ENCODE data around the gene SLC2A4RG. TPM values are rescaled to one million over a fixed set of nuclear protein-coding genes. Genes with fewer than 3 reads are reported as not detected.

SLC2A4RG gene
- total RNA-seq, 1 experiment from 2014 or later: 105 TPM

DNA sequence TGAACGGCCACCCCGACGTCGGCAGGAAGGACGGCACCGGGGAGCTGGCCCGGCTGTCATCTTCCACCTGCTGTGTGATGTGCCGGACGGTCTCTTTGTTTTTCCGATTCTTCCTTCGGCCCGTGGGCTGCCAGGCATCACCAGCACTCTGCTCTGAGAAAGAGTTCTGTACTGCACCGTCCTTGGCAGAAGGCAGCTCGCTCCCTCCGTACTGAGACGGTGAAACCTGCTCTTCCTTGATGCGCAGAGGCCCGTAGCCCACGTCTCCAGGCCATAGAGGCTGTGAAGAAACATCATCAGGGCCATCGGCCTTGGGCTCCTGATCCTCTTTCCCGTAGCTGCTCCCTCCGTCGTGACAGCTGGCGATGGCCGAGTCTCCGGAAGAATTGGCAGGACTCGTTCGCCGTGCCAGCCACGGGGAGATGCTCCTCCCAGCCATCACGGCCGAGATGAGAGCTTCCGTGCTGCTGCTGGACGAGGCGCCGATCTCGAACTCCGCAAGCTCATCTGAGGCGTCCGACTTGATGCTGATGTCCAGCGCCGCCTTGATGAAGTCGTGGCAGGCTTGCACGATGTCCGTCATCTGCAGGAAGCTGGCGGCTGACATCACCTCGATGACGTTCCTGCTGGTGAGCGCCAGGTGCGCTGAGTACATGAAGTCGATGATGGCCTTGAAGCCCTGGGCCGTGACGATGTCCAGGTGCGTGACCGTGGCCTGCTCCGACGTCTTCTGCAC, 50.4 kb downstream of the SLC2A4RG start:
- POLR2A ChIA-PET: interaction anchor here (1.3 kb wide), 1 partner anchor 75 kb away, joined by 4 read pairs; the partner anchor contains the start of gene TPD52L2
- BruUV-seq (replicated peaks): no TSS peak
- Mint-ChIP-seq H3K4me3 (ENCODE audit: unreplicated experiment) (no peak overlapping the region), H3K27me3 (ENCODE audit: insufficient read depth, unreplicated experiment) (no peaks in the 10 kb centered on the region), H3K36me3 (ENCODE audit: insufficient read depth, unreplicated experiment) (no peaks in the 10 kb centered on the region), H3K4me1 (ENCODE audit: insufficient read depth, unreplicated experiment) (no peaks in the 10 kb centered on the region), H3K27ac (ENCODE audit: low read depth, unreplicated experiment) (no peak overlapping the region), H3K9me3 (ENCODE audit: unreplicated experiment) (no peaks in the 10 kb centered on the region)
- no peak for DNase-seq (ENCODE audit: unreplicated experiment)
- intact Hi-C loops (cut with micrococcal nuclease): loop anchor here (5.0 kb wide), 1 partner anchor 182 kb away; no protein-coding TSS in a partner anchor
- TF ChIP-seq, protein P1, sequence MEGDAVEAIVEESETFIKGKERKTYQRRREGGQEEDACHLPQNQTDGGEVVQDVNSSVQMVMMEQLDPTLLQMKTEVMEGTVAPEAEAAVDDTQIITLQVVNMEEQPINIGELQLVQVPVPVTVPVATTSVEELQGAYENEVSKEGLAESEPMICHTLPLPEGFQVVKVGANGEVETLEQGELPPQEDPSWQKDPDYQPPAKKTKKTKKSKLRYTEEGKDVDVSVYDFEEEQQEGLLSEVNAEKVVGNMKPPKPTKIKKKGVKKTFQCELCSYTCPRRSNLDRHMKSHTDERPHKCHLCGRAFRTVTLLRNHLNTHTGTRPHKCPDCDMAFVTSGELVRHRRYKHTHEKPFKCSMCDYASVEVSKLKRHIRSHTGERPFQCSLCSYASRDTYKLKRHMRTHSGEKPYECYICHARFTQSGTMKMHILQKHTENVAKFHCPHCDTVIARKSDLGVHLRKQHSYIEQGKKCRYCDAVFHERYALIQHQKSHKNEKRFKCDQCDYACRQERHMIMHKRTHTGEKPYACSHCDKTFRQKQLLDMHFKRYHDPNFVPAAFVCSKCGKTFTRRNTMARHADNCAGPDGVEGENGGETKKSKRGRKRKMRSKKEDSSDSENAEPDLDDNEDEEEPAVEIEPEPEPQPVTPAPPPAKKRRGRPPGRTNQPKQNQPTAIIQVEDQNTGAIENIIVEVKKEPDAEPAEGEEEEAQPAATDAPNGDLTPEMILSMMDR (IDR thresholded peaks at IDR 0.05; ENCODE audit: unreplicated experiment): no peak
- CTCF ChIA-PET: interaction anchor here (0.6 kb wide), 1 partner anchor 329 kb away, joined by 3 read pairs; no protein-coding TSS in a partner anchor

DNA sequence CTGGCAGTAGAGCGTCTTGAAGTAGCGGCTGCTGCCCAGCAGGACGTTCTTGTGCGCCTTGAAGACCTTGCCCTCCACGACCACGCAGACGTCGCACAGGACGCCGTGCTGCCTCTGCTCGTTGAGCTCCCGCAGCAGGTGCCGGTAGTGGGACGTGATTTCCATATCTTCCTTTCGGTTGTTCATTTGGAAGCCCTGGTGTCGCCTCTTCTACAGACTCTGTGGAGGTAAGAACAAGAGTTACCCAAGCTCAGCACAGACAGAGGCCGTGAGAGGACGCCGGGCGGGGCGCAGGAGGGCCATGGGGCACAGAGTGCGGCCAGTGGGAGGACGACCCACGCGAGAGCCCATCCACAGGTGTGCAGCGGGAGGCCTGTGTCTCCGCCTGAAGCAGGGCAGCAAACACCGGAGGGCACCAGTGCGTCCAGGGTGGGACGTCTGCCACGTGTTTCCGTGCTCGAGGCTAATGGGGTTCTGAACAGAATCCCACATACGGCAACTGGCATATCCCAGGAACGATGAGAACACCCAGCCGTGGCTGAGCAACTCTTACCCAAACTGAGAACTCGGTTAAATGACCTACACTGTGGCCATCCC, 51.1 kb downstream of the SLC2A4RG start:
- Mint-ChIP-seq H3K36me3 (ENCODE audit: insufficient read depth, unreplicated experiment) (no peaks in the 10 kb centered on the region), H3K4me1 (ENCODE audit: insufficient read depth, unreplicated experiment) (no peaks in the 10 kb centered on the region), H3K27ac (ENCODE audit: low read depth, unreplicated experiment) (no peak overlapping the region), H3K4me3 (ENCODE audit: unreplicated experiment) (no peak overlapping the region), H3K27me3 (ENCODE audit: insufficient read depth, unreplicated experiment) (no peaks in the 10 kb centered on the region), H3K9me3 (ENCODE audit: unreplicated experiment) (peaks cover 2% of the 10 kb centered on the region)
- DNase-seq (ENCODE audit: unreplicated experiment): no peak
- ChIA-PET CTCF (interaction anchor here (0.6 kb wide), 1 partner anchor 329 kb away, joined by 3 read pairs; no protein-coding TSS in a partner anchor), POLR2A (interaction anchor here (1.0 to 1.3 kb wide), 2 partner anchors 74 to 75 kb away, joined by 3 to 4 read pairs; partner anchors contain the start of gene TPD52L2)
- intact Hi-C loops (cut with micrococcal nuclease): no loop called here
- TF ChIP-seq, protein P1 (IDR thresholded peaks at IDR 0.05; ENCODE audit: unreplicated experiment): no peak
- BruUV-seq (replicated peaks): no TSS peak

DNA sequence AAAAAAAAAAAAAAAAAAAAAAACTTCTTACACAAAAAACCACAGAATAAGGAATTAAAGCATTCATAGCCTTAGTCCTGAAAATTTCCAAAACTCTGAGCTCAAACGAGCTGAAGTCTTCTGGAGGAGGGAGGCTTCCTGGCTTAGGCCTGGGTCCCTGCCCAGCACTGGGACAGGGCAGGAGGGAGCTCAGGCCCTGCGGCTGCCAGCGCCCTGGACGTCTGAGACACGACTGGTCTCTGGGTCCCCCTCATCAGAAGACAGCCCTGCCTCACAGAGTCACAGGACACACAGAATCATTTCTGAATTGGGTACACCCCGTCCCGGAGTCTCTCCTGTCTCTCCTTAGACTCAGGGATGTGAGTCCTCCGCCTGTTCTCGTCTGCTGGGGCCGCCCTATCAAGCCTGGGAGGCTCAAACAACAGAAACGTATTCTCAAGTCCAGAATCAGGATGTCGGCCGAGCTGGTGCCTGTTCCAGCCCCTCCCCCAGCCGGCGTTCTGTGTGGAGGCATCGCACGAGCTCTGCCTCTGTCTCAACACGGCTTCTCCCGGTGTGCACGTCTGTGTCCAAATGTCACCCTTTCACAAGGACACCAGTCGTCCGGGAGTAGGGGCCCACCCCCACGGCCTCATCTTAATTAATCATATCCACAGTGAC, 52.1 kb downstream of the SLC2A4RG start:
- POLR2A ChIA-PET: interaction anchor here (1.0 kb wide), 1 partner anchor 74 kb away, joined by 3 read pairs; the partner anchor contains the start of gene TPD52L2
- no peaks in the 10 kb centered on the region for H3K27me3 Mint-ChIP-seq (ENCODE audit: insufficient read depth, unreplicated experiment)
- intact Hi-C loops (cut with micrococcal nuclease): no loop called here
- H3K4me1 Mint-ChIP-seq (ENCODE audit: insufficient read depth, unreplicated experiment): no peaks in the 10 kb centered on the region
- no peak overlapping the region for H3K27ac Mint-ChIP-seq (ENCODE audit: low read depth, unreplicated experiment)
- no peak for DNase-seq (ENCODE audit: unreplicated experiment)
- no TSS peak for BruUV-seq (replicated peaks)
- TF ChIP-seq, protein P1 (IDR thresholded peaks at IDR 0.05; ENCODE audit: unreplicated experiment): no peak
- H3K4me3 Mint-ChIP-seq (ENCODE audit: unreplicated experiment): no peak overlapping the region
- H3K9me3 Mint-ChIP-seq (ENCODE audit: unreplicated experiment): peaks cover 11% of the 10 kb centered on the region
- H3K36me3 Mint-ChIP-seq (ENCODE audit: insufficient read depth, unreplicated experiment): no peaks in the 10 kb centered on the region
- CTCF ChIA-PET: interaction anchor here (0.7 kb wide), 1 partner anchor 26 kb away, joined by 3 read pairs; no protein-coding TSS in a partner anchor

DNA sequence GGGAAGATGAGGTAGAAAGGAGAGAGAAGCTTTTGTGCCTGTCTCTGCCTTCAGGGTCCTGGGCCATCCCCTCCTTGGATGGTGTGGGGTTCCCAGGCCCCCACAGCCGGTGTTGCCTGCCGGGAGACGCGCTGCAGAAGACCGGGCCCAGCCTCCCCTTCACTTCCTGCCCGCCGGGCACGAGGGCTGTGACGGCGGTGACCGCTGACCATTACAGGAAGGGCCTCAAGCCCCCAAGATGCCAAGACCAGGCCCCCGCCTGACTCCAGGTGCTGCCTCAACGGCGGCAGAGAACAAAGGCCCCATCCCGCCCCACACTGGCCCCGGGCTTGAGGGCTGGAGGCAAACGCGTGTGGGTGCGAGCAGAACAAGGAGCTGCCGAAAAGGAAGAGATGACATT, 53.3 kb downstream of the SLC2A4RG start:
- peaks cover 11% of the 10 kb centered on the region for H3K9me3 Mint-ChIP-seq (ENCODE audit: unreplicated experiment)
- peak overlapping the region; percentile 31 for H3K27ac Mint-ChIP-seq (ENCODE audit: low read depth, unreplicated experiment)
- no peaks in the 10 kb centered on the region for H3K4me1 Mint-ChIP-seq (ENCODE audit: insufficient read depth, unreplicated experiment)
- no peaks in the 10 kb centered on the region for H3K27me3 Mint-ChIP-seq (ENCODE audit: insufficient read depth, unreplicated experiment)
- CTCF ChIA-PET: interaction anchor here (0.6 kb wide), 1 partner anchor 12 kb away, joined by 3 read pairs; no protein-coding TSS in a partner anchor
- TF ChIP-seq, protein P1 (IDR thresholded peaks at IDR 0.05; ENCODE audit: unreplicated experiment): no peak
- DNase-seq (ENCODE audit: unreplicated experiment): no peak
- H3K36me3 Mint-ChIP-seq (ENCODE audit: insufficient read depth, unreplicated experiment): no peaks in the 10 kb centered on the region
- intact Hi-C loops (cut with micrococcal nuclease): no loop called here
- POLR2A ChIA-PET: interaction anchor here (1.0 kb wide), 1 partner anchor 73 kb away, joined by 4 read pairs; no protein-coding TSS in a partner anchor
- no peak overlapping the region for H3K4me3 Mint-ChIP-seq (ENCODE audit: unreplicated experiment)
- BruUV-seq (replicated peaks): no TSS peak
